HK-2 (cell line): ENCODE data around the gene PCAT7.
A peak's percentile ranks its signal among the peaks of the same experiment; 100 is the strongest.
"Not testable (repeated sequence)": the region's sequence is repeated elsewhere in the genome, so short reads cannot be mapped to it uniquely, and the experiment has no call there.

Experiments
- DNase-seq: peaks from one replicate; pipeline ENCODE4 v3.0.0-alpha.2; 2018; ENCODE audit not compliant: unreplicated experiment

PCAT7 gene

GRCh38 chr9:94554439-94555331 is at the start of gene PCAT7:
PCAT7 (plus strand) TSS chr9:94555083.
- DNase-seq = peak; percentile 89

GRCh38 chr9:94506370-94506769 is 48.5 kb upstream of the PCAT7 start:
- not testable (repeated sequence) for DNase-seq

- DNase-seq = no peak
These were observed 47.2 kb upstream of the PCAT7 start for GRCh38 chr9:94507531-94508258.

GRCh38 chr9:94511134-94511954 is 43.5 kb upstream of the PCAT7 start:
- no peak for DNase-seq

GRCh38 chr9:94511955-94512265 is 43.0 kb upstream of the PCAT7 start:
- no peak for DNase-seq

- no peak for DNase-seq
These were observed 40.2 kb upstream of the PCAT7 start for GRCh38 chr9:94514722-94515121.

GRCh38 chr9:94517254-94517653 is 37.6 kb upstream of the PCAT7 start:
- DNase-seq = no peak

GRCh38 chr9:94525396-94526035 is 29.4 kb upstream of the PCAT7 start:
- DNase-seq = no peak

- DNase-seq = no peak
These were observed 28.6 kb upstream of the PCAT7 start for GRCh38 chr9:94526271-94526670.

- no peak for DNase-seq
These were observed 27.9 kb upstream of the PCAT7 start for GRCh38 chr9:94526951-94527350.

- DNase-seq = no peak
These were observed 26.0 kb upstream of the PCAT7 start for GRCh38 chr9:94528886-94529285.

- DNase-seq = no peak
These were observed 21.7 kb upstream of the PCAT7 start for GRCh38 chr9:94533155-94533554.

GRCh38 chr9:94533601-94534000 is 21.3 kb upstream of the PCAT7 start:
- no peak for DNase-seq

GRCh38 chr9:94534901-94535300 is 20.0 kb upstream of the PCAT7 start:
- no peak for DNase-seq

GRCh38 chr9:94538908-94539307 is 16.0 kb upstream of the PCAT7 start:
- DNase-seq = no peak

- DNase-seq = not testable (repeated sequence)
These were observed 10.5 kb upstream of the PCAT7 start for GRCh38 chr9:94544335-94544734.

- no peak for DNase-seq
These were observed 8.9 kb upstream of the PCAT7 start for GRCh38 chr9:94545940-94546339.

- DNase-seq = no peak
These were observed 1.6 kb upstream of the PCAT7 start for GRCh38 chr9:94553029-94553938.

- no peak for DNase-seq
These were observed 825 bp upstream of the PCAT7 start for GRCh38 chr9:94554078-94554438.

- no peak for DNase-seq
These were observed 2.5 kb downstream of the PCAT7 start for GRCh38 chr9:94557376-94557775.

- no peak for DNase-seq
These were observed 5.4 kb downstream of the PCAT7 start for GRCh38 chr9:94560237-94560636.
